Nasal cavity respiratory epithelium epithelial cell of viscerocranial mucosa (primary cell): ENCODE results near the gene FRMD8. TPM values are rescaled to one million over a fixed set of nuclear protein-coding genes. Genes with fewer than 3 reads are reported as not detected.

Experiments used
- total RNA-seq: library from RNA; depleted of rRNA; stranded (reverse); fragments of >200 nt; gene quantifications from 2 replicates; pipeline ENCODE4 v1.2.3, GENCODE V29; 2014

Gene FRMD8, protein sequence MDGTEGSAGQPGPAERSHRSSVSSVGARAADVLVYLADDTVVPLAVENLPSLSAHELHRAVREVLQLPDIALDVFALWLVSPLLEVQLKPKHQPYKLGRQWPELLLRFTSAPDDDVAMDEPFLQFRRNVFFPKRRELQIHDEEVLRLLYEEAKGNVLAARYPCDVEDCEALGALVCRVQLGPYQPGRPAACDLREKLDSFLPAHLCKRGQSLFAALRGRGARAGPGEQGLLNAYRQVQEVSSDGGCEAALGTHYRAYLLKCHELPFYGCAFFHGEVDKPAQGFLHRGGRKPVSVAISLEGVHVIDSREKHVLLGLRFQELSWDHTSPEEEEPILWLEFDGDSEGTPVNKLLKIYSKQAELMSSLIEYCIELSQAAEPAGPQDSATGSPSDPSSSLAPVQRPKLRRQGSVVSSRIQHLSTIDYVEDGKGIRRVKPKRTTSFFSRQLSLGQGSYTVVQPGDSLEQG
- 21.5 and 76.2 TPM in 2 replicates for total RNA-seq

DNA sequence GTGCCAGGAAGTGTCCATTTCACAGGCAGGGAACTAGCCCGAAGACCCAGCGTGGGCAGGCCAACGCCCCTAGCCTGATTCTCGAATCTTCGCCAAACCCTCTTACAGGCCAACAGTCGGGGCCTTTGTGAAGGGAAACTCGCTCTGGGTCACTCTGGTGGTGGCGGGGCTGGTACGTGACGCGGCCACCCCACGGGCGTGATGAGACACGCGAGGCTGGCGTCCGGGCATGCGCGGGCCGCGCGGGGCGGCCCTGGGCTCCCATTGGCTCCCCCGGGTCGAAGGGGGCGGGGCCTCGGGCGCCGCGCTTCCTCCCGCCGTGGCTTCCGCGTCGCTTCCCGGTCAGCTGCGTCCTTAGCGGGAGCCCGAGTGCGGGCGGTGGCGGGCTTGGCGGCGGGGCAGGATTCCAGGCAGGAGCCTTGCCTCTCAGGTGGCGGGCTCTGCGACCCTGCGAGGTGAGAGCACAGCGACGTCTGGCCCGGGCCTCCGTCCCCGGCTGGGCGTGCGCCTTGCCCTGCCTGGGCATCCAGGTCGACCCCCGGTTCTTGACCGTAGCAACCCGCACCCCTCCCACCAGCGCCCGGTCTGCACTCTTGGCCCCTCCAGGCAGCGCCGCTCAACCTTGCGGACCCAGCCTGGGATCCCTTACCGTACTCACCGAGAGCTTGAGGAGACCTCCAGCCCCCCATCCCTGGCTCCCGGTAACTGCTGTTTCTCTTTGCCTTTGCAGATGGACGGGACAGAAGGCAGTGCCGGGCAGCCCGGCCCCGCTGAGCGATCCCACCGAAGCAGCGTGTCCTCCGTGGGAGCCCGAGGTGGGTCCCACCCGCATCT, at the start of gene FRMD8:
FRMD8 (plus strand) TSS at position 331 of the 834 bp plus-strand sequence; CDS start at position 731, 400 bp downstream.

DNA sequence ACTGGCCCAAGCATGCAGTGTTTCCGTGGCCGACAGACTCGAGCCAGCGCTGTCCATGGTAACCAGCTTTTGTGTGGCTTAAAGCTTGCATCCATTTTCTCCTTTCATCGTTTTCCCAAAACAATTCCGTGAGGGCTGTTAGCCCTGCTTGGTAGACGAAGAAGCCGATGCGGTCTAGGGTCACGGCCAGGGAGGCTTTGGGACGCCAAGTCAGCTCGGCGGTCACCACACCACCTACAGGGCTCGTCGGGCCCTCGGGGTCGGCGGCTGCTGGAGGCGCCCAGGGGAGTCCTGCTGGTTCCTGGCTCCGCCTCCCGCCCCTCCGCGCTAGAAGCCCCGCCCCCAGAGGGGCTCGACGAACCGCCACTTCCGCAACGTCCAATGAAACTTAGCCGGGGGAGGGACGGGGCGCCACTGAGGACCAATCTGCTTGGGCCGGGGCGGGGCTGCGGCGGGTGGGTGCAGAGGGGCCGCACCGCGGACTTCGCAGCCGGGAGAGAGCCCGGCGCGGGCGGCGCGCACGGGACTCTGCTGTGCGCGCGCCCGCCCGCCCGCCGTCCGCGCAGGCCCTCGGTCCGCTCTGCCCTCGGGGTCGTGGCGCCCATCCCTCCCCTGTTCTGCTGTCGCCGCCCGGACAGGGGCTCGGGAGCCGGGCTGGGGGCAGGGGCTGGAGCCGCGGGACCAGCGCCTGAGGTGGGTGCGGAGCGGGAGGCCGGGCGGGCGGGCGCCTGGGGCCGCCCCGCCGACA, 32.0 kb upstream of the FRMD8 start, which contains the start of gene TIGD3:
TIGD3 (plus strand) TSS at position 487 of the 748 bp plus-strand sequence. CDS start 1,058 bp downstream, outside the sequence.

DNA sequence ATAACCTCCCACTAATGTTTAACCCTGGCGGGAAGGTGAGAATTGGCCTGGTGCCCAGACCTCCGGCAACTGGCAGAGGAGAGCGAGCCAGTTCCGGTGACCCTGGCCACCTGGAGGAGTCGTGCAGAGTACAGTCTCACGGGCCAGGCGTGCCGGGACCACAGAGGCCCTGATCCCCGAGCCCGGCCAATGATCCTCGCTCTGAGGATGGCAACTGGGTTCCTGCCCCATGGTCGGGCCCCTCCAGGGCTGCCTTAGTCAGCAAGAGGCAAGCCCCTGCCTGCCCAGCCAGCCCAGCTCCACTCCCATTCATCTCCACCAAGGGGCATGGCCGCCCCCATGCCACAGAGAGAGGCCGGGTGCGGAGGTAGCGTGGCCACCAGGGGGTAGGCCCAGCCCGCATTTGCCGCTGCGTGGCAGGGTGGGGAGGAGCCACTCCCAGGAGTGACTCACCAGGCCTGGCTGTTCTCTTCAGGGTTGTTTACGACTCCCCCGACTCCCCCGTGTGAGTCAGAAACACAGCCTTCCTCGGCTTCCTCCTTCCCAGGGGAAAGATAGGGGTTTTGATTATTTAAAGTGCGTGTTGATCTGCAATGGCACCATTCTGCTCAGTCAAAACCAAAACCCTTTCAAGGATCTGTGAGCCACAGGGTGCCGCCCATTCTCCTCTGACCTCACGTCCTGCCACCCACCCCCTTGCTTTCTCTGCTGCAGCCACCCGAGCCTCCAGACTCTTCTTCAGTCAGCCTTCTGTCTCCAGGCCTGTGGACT, 4.2 kb upstream of the FRMD8 start, which contains the start of gene SLC25A45:
SLC25A45 (minus strand) TSS at position 614 of the 771 bp plus-strand sequence. CDS start 695 bp downstream, outside the sequence.

DNA sequence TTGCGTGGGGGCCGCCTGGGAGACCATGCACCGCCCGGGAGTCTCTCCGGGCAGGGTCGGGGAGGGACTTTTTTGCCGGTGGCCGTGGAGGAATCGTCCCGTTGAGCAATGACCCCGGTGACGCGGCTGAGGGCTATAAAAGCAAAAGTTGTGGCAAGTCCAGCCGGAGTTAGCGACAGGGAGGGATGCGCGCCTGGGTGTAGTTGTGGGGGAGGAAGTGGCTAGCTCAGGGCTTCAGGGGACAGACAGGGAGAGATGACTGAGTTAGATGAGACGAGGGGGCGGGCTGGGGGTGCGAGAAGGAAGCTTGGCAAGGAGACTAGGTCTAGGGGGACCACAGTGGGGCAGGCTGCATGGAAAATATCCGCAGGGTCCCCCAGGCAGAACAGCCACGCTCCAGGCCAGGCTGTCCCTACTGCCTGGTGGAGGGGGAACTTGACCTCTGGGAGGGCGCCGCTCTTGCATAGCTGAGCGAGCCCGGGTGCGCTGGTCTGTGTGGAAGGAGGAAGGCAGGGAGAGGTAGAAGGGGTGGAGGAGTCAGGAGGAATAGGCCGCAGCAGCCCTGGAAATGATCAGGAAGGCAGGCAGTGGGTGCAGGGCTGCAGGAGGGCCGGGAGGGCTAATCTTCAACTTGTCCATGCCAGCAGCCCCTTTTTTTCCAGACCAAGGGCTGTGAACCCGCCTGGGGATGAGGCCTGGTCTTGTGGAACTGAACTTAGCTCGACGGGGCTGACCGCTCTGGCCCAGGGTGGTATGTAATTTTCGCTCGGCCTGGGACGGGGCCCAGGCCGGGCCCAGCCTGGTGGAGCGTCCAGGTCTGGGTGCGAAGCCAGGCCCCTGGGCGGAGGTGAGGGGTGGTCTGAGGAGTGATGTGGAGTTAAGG, 36.4 kb downstream of the FRMD8 start, which contains the start of gene NEAT1:
NEAT1 (plus strand) TSS at position 166 of the 883 bp plus-strand sequence.

Other genes with a start within 250 kb of the FRMD8 start
- not detected in 2 replicates for gene SPDYC, start 216.4 kb upstream of the FRMD8 start, total RNA-seq
- gene CAPN1, start 204.7 kb upstream of the FRMD8 start, total RNA-seq: 130 and 324 TPM in 2 replicates
- gene POLA2, start 124.7 kb upstream of the FRMD8 start, total RNA-seq: 1.0 and 3.6 TPM in 2 replicates
- 3.8 and 6.0 TPM in 2 replicates for gene CDC42EP2, start 71.8 kb upstream of the FRMD8 start, total RNA-seq
- 22.9 and 35.4 TPM in 2 replicates for gene DPF2, start 52.8 kb upstream of the FRMD8 start, total RNA-seq
- gene TIGD3, start 31.9 kb upstream of the FRMD8 start, total RNA-seq: under 0.01 TPM in 2 replicates
- 0.57 and 0.68 TPM in 2 replicates for gene SLC25A45, start 4.0 kb upstream of the FRMD8 start, total RNA-seq
- gene NEAT1, start 36.2 kb downstream of the FRMD8 start, total RNA-seq: 50.2 and 178 TPM in 2 replicates
- gene MALAT1, start 112.4 kb downstream of the FRMD8 start, total RNA-seq: 8,083 and 19,144 TPM in 2 replicates
- 54.1 and 70.7 TPM in 2 replicates for gene SCYL1, start 138.4 kb downstream of the FRMD8 start, total RNA-seq
- gene LTBP3, start 171.7 kb downstream of the FRMD8 start, total RNA-seq: 20.8 and 61.8 TPM in 2 replicates
- 44.4 and 59.1 TPM in 2 replicates for gene ZNRD2, start 183.8 kb downstream of the FRMD8 start, total RNA-seq
- gene FAM89B, start 185.9 kb downstream of the FRMD8 start, total RNA-seq: 8.9 and 19.5 TPM in 2 replicates
- 31.4 and 54.0 TPM in 2 replicates for gene EHBP1L1, start 189.4 kb downstream of the FRMD8 start, total RNA-seq
- gene KCNK7, start 209.2 kb downstream of the FRMD8 start, total RNA-seq: 0.57 and 0.68 TPM in 2 replicates
- gene MAP3K11, start 227.6 kb downstream of the FRMD8 start, total RNA-seq: 21.2 and 40.2 TPM in 2 replicates
- gene PCNX3, start 229.1 kb downstream of the FRMD8 start, total RNA-seq: 10.3 and 38.1 TPM in 2 replicates